MG63 (cell line): ENCODE measurements around the gene PF4V1. TPM values are rescaled to one million over a fixed set of nuclear protein-coding genes. Genes with fewer than 3 reads are reported as not detected.
"Not testable (repeated sequence)": the region's sequence is repeated elsewhere in the genome, so short reads cannot be mapped to it uniquely, and the experiment has no call there.

ENCODE experiments used
- DNase-seq: peaks from one replicate; pipeline ENCODE4 v3.0.0-alpha.2; 2020
- H3K27me3 ChIP-seq: fragments of 250-450 bp; sonication (Bioruptor Pico); 2 replicates; pipeline ENCODE4 v1.5.1; 2020; ENCODE audit warnings: mild to moderate bottlenecking, moderate library complexity
- H3K36me3 ChIP-seq: fragments of 250-450 bp; sonication (Bioruptor Pico); 2 replicates; pipeline ENCODE4 v1.5.1; 2020; ENCODE audit warnings: mild to moderate bottlenecking, moderate library complexity
- H3K4me3 ChIP-seq: fragments of 250-450 bp; sonication (Bioruptor Pico); 2 replicates; pipeline ENCODE4 v1.5.1; 2020; ENCODE audit warnings: mild to moderate bottlenecking, moderate library complexity
- H3K9me3 ChIP-seq: fragments of 250-450 bp; sonication (Bioruptor Pico); 2 replicates; pipeline ENCODE4 v1.5.1; 2020; ENCODE audit warnings: mild to moderate bottlenecking, moderate library complexity
- total RNA-seq: library from RNA; depleted of rRNA; stranded (reverse); fragments of >200 nt; shearing (Covaris generic); gene quantifications from 2 replicates; pipeline ENCODE4 v1.2.3, GENCODE V29; 2014; ENCODE audit warnings: low replicate concordance; rRNA removed

Gene PF4V1
- total RNA-seq, 1 experiment from 2014 or later = not detected

DNA sequence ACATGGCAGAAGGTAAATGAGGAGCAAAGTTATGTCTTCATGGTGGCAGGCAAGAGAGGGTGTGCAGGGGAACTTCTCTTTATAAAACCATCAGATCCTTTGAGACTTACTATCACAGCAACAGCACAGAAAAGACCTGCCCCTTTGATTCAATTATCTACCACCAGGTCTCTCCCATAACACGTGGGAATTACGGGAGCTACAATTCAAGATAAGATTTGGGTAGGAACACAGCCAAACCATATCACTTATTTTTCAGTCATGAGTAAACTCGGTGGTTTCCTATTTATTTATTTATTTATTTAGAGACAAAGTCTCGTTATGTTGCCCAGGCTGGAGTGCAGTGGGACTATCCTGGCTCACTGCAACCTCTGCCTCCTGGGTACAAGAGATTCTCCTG lies 38.2 kb downstream of the PF4V1 start:
- no peaks in the 10 kb centered on the region for H3K9me3 ChIP-seq
- no peak overlapping the region for H3K4me3 ChIP-seq
- no peaks in the 10 kb centered on the region for H3K36me3 ChIP-seq
- DNase-seq = no peak
- no peaks in the 10 kb centered on the region for H3K27me3 ChIP-seq

DNA sequence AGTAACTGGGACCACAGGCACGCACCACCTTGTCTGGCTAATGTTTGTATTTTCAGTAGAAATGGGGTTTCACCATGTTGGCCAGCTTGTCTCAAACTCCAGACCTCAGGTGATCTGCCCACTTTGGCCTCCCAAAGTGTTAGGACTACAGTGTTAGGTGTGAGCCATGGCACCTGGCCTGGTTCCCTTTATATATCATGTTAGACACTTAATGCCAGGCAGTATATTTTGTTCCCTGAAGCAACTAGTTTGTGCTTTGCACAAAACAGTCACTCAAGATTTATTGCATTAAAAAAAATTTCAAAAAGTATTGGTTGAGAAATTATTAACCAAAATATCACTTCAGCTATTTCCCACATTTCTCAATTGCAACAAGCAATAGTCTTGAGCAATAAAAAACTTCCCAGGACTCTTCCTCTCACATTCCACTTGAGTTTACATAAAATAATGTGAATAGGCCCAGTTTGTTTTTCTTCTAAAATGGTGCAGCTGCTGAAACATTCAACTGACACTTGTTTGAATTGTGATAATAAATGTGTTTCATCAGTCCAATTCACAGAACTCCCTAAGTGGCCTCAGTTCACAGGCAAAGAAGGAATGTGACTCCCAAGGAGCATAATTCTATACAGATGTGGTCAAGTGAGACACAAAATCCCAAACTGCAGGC lies 38.8 kb downstream of the PF4V1 start:
- Histone ChIP-seq H3K36me3 (no peaks in the 10 kb centered on the region), H3K4me3 (no peak overlapping the region), H3K27me3 (no peaks in the 10 kb centered on the region), H3K9me3 (no peaks in the 10 kb centered on the region)
- no peak for DNase-seq

DNA sequence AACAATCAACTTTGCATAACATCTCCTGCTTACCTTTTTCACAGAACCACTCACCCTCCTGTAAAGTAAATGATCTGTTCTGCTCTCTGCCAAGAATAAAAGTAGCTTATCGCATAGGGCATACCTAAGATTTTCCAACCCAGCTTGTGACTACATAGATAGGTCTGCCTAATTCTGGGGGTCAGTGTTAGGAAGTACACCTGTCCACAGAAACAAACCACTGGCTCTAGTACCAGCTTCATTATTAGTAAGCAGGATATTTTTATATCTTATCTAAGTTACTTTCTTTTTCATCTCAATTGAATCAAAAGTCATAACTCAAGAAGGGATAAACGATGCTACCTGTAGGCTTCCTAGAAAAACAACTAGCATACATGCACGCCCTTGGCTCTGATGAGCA lies 39.9 kb downstream of the PF4V1 start:
- H3K4me3 ChIP-seq = no peak overlapping the region
- no peak for DNase-seq
- no peaks in the 10 kb centered on the region for H3K9me3 ChIP-seq
- no peaks in the 10 kb centered on the region for H3K27me3 ChIP-seq
- H3K36me3 ChIP-seq = no peaks in the 10 kb centered on the region

DNA sequence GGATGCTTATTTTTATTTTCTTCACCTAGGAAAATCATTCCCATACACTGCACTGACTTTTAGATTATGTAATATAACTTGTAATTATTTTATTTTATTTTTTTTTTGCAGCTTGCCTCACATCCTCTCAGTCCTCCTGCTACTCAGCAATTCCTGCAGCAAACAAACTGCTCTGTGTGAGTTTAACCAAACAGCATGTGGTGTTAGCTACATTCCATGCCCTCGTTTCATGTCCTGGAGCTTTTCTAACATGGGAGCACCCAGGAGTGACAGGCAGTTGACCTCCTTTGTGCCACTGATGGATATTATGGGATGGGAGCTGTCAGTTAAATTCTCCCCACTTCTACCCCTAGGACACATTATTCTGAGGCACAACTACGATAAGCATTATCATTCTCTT lies 40.9 kb downstream of the PF4V1 start:
- DNase-seq = no peak
- no peaks in the 10 kb centered on the region for H3K27me3 ChIP-seq
- H3K9me3 ChIP-seq = no peaks in the 10 kb centered on the region
- H3K36me3 ChIP-seq = no peaks in the 10 kb centered on the region
- no peak overlapping the region for H3K4me3 ChIP-seq

DNA sequence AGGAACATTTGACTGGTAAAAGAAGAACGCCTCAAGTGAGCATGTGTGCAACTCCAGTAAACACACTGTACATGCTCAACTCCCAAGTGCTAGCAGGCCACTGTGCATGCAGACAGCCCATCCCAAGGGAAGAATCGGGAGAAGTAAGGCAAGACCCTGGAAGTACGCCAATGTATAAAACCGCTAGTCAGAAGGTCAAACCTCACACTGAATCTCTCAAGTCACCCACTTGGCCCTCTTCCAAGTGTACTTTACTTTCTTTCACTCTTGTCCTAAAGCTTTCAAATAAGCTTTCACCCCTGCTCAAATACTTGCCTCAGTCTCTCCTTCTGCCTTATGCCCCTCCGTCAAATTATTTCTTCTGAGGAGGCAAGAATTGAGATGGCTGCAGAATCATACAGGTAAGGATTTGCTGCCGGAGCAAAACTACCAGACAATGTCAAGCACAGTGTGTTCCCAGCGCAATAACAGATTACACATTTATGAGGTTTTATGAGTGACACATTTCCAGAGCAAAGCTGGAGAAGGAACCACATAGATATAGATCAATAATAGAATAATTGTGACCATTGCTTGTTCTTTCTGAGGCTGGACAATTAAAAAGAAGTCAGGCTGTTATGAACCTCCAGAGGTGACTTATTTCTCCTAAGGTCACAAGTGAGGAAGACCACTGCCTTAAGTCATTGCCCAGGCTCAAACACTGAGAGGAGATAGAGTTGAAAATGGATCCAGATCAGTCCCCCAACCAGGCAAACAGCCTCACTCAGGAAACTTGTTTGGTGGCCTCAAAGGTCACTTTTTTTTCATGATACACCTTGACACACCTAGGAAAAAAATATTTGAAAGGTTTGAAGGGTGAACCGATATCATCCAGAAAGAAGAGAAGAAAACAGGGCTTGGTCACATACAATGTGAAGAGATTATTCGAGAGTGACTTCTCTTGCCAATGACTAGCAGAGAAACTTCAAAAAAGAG lies 42.4 kb downstream of the PF4V1 start:
- no peak for DNase-seq

DNA sequence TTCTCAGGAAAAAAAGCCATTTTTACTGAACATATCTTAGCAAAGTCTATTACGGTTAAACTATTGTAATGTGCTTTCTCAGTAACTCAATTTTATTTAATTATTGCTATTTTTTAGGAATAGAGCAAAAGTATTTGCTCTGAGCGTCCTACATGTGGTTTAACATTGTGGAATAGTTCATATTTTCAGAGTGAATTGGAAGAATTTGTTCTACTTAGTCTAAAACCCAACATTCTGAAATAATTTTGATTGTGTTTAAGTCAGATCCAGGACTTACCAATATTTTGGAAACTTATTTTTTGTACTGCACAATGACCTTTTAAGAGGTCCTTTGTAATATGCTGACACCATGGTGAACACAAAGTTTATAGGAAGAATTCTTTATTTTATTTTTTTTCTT lies 43.3 kb downstream of the PF4V1 start:
- H3K36me3 ChIP-seq = no peaks in the 10 kb centered on the region
- no peaks in the 10 kb centered on the region for H3K27me3 ChIP-seq
- H3K9me3 ChIP-seq = no peaks in the 10 kb centered on the region
- no peak for DNase-seq
- H3K4me3 ChIP-seq = no peak overlapping the region

More for the DNA sequence above, 42.4 kb downstream of the PF4V1 start:
- Histone ChIP-seq H3K9me3 (no peaks in the 10 kb centered on the region), H3K4me3 (no peak overlapping the region), H3K27me3 (no peaks in the 10 kb centered on the region), H3K36me3 (no peaks in the 10 kb centered on the region)

DNA sequence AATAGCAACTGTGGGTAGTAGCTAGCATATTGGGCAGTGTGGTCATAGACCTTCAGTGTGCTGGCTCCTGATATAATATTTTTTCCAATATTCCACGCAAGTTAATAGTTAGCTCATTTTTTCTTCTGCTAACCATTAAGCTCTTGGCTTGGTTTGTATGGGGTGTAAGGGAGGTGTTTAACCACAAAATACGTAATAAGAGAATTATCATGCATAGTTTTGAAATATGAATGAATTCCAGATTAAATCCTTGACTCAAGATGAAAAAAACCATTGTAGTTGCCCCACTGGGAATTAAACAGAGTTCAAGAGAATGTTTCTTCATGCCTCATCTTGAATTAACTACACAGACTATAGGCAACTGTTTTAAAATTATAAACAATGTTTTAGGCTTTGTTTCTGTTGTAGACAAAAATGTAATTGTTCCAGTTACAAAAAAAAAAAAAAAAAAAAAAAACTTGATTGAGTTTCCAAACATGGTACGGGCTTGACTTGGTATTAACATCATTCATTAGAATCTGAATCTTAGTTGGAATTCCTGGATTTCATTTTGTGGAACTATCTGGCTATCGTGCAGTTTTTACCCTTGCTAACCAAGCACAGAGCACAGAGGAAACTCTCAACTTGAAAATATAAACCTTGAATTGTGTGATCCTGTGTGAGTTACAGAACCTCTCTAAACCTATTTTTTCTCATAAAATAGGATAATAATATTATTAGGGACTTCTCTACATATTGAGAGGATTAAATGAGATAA lies 44.5 kb downstream of the PF4V1 start:
- no peak for DNase-seq
- H3K36me3 ChIP-seq = no peaks in the 10 kb centered on the region

DNA sequence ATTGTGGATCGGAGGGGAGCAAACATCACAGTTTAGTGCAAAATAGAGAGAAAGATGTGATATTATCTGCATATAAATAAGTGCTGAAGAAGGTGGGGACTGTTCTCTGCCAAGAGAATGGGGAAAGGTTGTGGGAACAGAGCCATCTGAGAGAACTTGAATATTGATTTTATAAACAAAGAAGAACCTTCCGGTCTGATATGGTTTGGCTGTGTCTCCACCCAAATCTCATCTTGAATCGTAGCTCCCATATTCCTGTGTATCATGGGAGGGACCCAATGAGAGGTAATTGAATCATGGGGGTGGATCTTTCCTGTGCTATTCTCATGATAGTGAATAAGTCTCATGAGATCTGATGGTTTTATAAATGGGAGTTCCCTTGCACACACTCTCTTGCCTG lies 46.2 kb downstream of the PF4V1 start:
- not testable (repeated sequence) for H3K4me3 ChIP-seq, H3K36me3 ChIP-seq, H3K9me3 ChIP-seq, H3K27me3 ChIP-seq, DNase-seq

More for the DNA sequence above, 44.5 kb downstream of the PF4V1 start:
- no peak overlapping the region for H3K4me3 ChIP-seq
- no peaks in the 10 kb centered on the region for H3K27me3 ChIP-seq
- H3K9me3 ChIP-seq = no peaks in the 10 kb centered on the region

DNA sequence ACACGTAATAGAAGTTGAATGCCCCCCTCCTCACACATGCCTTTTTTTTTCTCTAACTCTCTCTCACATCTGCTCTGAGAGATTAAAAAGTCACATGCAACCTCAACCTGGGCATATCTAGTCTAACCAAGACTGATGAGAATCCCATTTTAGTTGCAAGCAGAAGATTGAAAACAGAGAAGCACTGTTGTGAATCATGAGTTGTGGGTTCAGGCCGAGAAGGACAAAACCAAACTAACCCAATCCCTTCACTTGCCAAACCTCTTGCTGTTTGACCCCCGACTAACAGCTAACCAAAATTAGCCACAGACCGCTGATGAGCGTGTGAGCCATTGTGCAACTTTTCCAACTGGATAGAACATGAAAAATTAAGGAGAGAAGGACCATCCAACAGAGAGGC lies 47.9 kb downstream of the PF4V1 start:
- no peak for DNase-seq
- Histone ChIP-seq H3K27me3 (no peaks in the 10 kb centered on the region), H3K4me3 (no peak overlapping the region), H3K36me3 (no peaks in the 10 kb centered on the region), H3K9me3 (no peaks in the 10 kb centered on the region)

DNA sequence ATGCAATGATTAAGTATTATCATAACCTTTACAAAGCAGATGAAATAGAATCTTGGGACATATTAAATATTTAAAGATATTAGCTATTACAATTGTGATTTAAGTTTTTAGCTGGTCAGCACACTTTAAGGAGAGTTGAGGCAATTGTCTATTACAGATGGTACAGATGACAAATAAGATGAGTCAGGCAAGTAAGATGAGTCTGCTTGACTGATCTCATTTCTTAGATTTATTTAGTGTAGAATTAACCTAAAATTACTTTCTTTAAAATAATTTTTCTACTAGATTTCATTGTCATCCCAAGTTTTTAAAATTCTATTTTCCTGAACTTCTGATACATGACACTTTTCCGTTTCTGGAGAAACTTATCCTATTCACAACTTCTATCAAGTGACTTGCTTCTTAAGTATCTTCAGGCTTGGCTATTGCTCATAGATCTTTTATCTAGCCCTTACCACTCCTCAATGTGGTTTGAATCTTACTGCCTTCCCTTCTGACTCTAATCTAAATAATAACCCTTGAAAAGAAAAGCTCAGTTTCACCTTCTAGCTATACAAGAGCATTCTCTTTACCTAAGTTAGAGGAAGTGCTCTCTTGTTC lies 49.0 kb downstream of the PF4V1 start:
- DNase-seq = no peak
- no peaks in the 10 kb centered on the region for H3K27me3 ChIP-seq
- H3K9me3 ChIP-seq = no peaks in the 10 kb centered on the region
- H3K36me3 ChIP-seq = no peaks in the 10 kb centered on the region
- H3K4me3 ChIP-seq = no peak overlapping the region

DNA sequence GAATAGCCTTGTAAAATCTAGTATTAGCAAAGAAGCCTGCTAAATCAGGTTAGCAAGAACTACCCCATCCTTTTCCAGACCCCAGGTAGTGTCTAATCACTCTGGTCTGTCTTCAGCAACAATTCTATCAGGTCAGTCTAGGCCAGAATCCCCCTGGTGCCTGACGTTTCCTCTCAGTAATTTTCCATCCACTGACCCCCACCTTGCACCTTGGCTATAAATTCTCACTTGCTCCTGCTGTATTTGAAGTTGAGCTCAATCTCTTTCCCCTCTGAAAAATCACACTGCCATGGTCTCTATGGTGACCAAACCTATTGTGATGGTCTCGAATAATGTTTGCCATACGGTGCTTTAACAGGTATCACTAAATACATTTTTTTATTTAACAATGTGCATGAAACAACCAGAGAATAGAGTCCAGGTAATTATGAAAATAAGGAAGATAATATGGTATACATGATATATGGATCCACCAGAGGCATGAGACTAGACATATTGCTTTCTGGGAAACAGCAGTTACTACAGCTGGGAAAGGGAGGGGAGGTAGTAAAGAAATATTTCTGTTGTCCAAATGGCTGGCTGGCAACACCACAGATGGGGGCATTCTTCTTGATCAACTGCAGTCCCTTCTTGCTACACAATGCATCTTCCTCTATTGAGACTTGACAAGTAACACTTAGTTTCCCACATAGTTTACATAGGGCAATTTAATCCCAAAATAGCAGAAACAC lies 49.9 kb downstream of the PF4V1 start:
- Histone ChIP-seq H3K4me3 (no peak overlapping the region), H3K36me3 (no peaks in the 10 kb centered on the region), H3K27me3 (no peaks in the 10 kb centered on the region), H3K9me3 (no peaks in the 10 kb centered on the region)
- no peak for DNase-seq

Other genes with a start within 250 kb of the PF4V1 start
- gene RASSF6, start 232.9 kb upstream of the PF4V1 start, total RNA-seq = not detected in 2 replicates
- 4.5 and 12.3 TPM in 2 replicates for gene CXCL8, start 112.7 kb upstream of the PF4V1 start, total RNA-seq
- gene CXCL6, start 16.6 kb upstream of the PF4V1 start, total RNA-seq = 1.5 and 7.6 TPM in 2 replicates
- gene CXCL1, start 16.1 kb downstream of the PF4V1 start, total RNA-seq = 0.20 and 2.5 TPM in 2 replicates
- gene PF4, start 128.7 kb downstream of the PF4V1 start, total RNA-seq = 1.1 TPM in 1 of 2 replicates, not detected in the other
- gene PPBP, start 134.9 kb downstream of the PF4V1 start, total RNA-seq = not detected in 2 replicates
- gene CXCL5, start 145.4 kb downstream of the PF4V1 start, total RNA-seq = 0.23 TPM in 1 of 2 replicates, not detected in the other
- not detected in 2 replicates for gene CXCL3, start 185.4 kb downstream of the PF4V1 start, total RNA-seq
- not detected in 2 replicates for gene CXCL2, start 245.9 kb downstream of the PF4V1 start, total RNA-seq